HepG2 (cell line): ENCODE data around the gene ABHD6. TPM values are rescaled to one million over a fixed set of nuclear protein-coding genes. Genes with fewer than 3 reads are reported as not detected.

Source experiments
- EHMT2 ChIP-seq: fragments of 200-600 bp; sonication (generic); IDR thresholded peaks from 2 replicates; pipeline ENCODE4 v1.7.0; 2017; ENCODE audit warnings: antibody characterized with exemption, low read depth, low read length, borderline replicate concordance
- GPN1 ChIP-seq: sonication (generic); formaldehyde crosslinking; IDR thresholded peaks from 2 replicates; pipeline ENCODE4 v1.5.1; 2020; ENCODE audit warnings: missing genetic modification reagents, borderline replicate concordance
- GTF3A ChIP-seq: sonication (generic); formaldehyde crosslinking; conservative IDR thresholded peaks from 2 replicates; pipeline ENCODE4 v1.4.0; 2020; ENCODE audit warnings: mild to moderate bottlenecking, missing genetic modification reagents
- JARID2 ChIP-seq: sonication (generic); formaldehyde crosslinking; IDR thresholded peaks from 2 replicates; pipeline ENCODE4 v1.8.1; 2023; ENCODE audit warnings: missing genetic modification reagents, inconsistent platforms; ENCODE audit not compliant: insufficient replicate concordance
- KDM1A ChIP-seq: IDR thresholded peaks from 2 replicates; pipeline ENCODE4 v1.6.1; 2016; ENCODE audit warnings: missing compliant biosample characterization
- MBD4 ChIP-seq: IDR thresholded peaks from 2 replicates; pipeline ENCODE4 v1.6.1; 2012; ENCODE audit warnings: low read length, inconsistent platforms, borderline replicate concordance
- NCOR1 ChIP-seq: fragments of 200-600 bp; sonication (generic); IDR thresholded peaks from 2 replicates; pipeline ENCODE4 v1.7.0; 2017; ENCODE audit warnings: antibody characterized with exemption, low read length, borderline replicate concordance
- RFXAP ChIP-seq: sonication (generic); formaldehyde crosslinking; IDR thresholded peaks from 2 replicates; pipeline ENCODE4 v1.4.0; 2020; ENCODE audit warnings: missing genetic modification reagents, borderline replicate concordance
- SMC3 ChIP-seq: IDR thresholded peaks from 2 replicates; pipeline ENCODE4 v1.6.1; 2011; ENCODE audit warnings: low read length, improper control_type of control experiment
- ZBTB1 ChIP-seq: sonication (generic); formaldehyde crosslinking; IDR thresholded peaks from 2 replicates; pipeline ENCODE4 v1.4.0; 2020; ENCODE audit warnings: missing genetic modification reagents, borderline replicate concordance
- ZNF124 ChIP-seq: sonication (generic); formaldehyde crosslinking; IDR thresholded peaks from 2 replicates; pipeline ENCODE4 v1.4.0; 2020; ENCODE audit warnings: missing genetic modification reagents
- ZNF138 ChIP-seq: sonication (generic); formaldehyde crosslinking; IDR thresholded peaks from 2 replicates; pipeline ENCODE4 v1.5.0; 2020; ENCODE audit warnings: mild to moderate bottlenecking, low read depth, missing genetic modification reagents
- ZNF232 ChIP-seq: sonication (generic); formaldehyde crosslinking; IDR thresholded peaks from 2 replicates; pipeline ENCODE4 v1.4.0; 2020; ENCODE audit warnings: missing genetic modification reagents, borderline replicate concordance
- ZNF282 ChIP-seq: fragments of 450-650 bp; IDR thresholded peaks from 2 replicates; pipeline ENCODE4 v1.6.1; 2018; ENCODE audit not compliant: partially characterized antibody
- ZNF331 ChIP-seq: sonication (generic); formaldehyde crosslinking; IDR thresholded peaks from 2 replicates; pipeline ENCODE4 v1.4.0; 2020; ENCODE audit warnings: missing genetic modification reagents
- ZNF335 ChIP-seq: sonication (generic); formaldehyde crosslinking; IDR thresholded peaks from 2 replicates; pipeline ENCODE4 v1.4.0; 2020; ENCODE audit warnings: missing genetic modification reagents
- ZNF44 ChIP-seq: sonication (generic); formaldehyde crosslinking; IDR thresholded peaks from 2 replicates; pipeline ENCODE4 v1.5.1; 2020; ENCODE audit warnings: mild to moderate bottlenecking, missing genetic modification reagents
- ZNF441 ChIP-seq: sonication (generic); formaldehyde crosslinking; IDR thresholded peaks from 2 replicates; pipeline ENCODE4 v1.7.0; 2021; ENCODE audit warnings: missing genetic modification reagents, borderline replicate concordance
- ZNF724P ChIP-seq: sonication (generic); formaldehyde crosslinking; IDR thresholded peaks from 2 replicates; pipeline ENCODE4 v1.8.0; 2022; ENCODE audit warnings: missing genetic modification reagents, borderline replicate concordance
- polyA plus RNA-seq, 8 experiments: library from polyadenylated mRNA; depleted of rRNA in 3 of 8; stranded (reverse) in 7 of 8; unstranded in 1 of 8; fragments of >200 nt; fragmentation: Illumina TruSeq in 4 of 8; extraction: Trizol in 4 of 8; gene quantifications; 2 replicates each; pipeline versions ENCODE4 v1.2.1 to v1.2.3, GENCODE V29; 2011 to 2016; ENCODE audit warnings: low read depth in 4 of 8, missing spikeins in 1 of 8, mixed read lengths in 1 of 8; ENCODE audit not compliant: insufficient read depth in 1 of 8
- total RNA-seq, 5 experiments: library from RNA; depleted of rRNA; stranded (reverse); fragments of >200 nt; fragmentation: Illumina TruSeq; extraction: Trizol; gene quantifications; 2 replicates each; pipeline ENCODE4 v1.2.3, GENCODE V29; 2016; ENCODE audit warnings: low read depth in 1 of 5
- TF ChIP-seq, protein P1 (sequence below): sonication (generic); formaldehyde crosslinking; IDR thresholded peaks from 2 replicates; pipeline ENCODE4 v1.8.1; 2022; ENCODE audit warnings: low read depth, mild to moderate bottlenecking, missing genetic modification reagents
- TF ChIP-seq, protein P2 (sequence below): IDR thresholded peaks from 2 replicates; pipeline ENCODE4 v1.6.1; 2016; ENCODE audit warnings: low read depth, control low read depth
- TF ChIP-seq, protein P3 (sequence below): sonication (generic); formaldehyde crosslinking; IDR thresholded peaks from 2 replicates; pipeline ENCODE4 v1.8.1; 2023; ENCODE audit warnings: mild to moderate bottlenecking, missing genetic modification reagents
- TF ChIP-seq, protein P4 (sequence below): sonication (generic); formaldehyde crosslinking; IDR thresholded peaks from 2 replicates; pipeline ENCODE4 v1.4.0; 2020; ENCODE audit warnings: missing genetic modification reagents, borderline replicate concordance
- TF ChIP-seq, protein P5 (sequence below): sonication (generic); formaldehyde crosslinking; IDR thresholded peaks from 2 replicates; pipeline ENCODE4 v1.5.1; 2020; ENCODE audit warnings: mild to moderate bottlenecking, moderate library complexity, missing genetic modification reagents

Gene ABHD6
- total and polyA plus RNA-seq, 2 of the 13 experiments (the other 11 are each of a cell fraction or from before 2014, with no cell fraction given): 9.0 to 17.2 TPM

DNA sequence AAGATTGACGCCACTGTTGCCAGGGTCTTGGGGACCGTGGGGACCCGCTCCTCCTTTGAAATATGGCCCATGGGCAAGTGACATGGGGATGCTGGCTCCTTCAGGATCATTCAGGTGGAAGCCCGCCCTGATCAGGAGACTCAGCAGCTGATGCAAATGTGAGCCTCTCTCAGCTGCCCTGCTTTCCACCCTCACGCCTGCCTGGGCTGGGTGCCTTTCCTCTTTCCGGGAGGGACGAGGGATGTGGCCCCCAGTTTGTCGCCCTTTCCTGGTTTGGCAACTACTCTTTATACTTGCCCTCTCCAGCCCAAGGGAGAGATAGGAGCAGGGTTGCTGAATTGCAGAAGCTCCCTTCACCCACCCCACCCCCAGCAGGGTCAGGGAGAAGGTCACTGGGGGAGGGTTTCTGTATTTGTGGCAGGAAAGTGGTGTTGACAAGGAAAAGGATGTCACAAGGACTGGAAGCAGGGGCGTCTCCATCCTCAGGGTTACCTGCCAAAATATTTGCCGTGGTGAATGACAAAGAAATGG, 48.6 kb upstream of the ABHD6 start (continued):
- TF ChIP-seq, protein P1, sequence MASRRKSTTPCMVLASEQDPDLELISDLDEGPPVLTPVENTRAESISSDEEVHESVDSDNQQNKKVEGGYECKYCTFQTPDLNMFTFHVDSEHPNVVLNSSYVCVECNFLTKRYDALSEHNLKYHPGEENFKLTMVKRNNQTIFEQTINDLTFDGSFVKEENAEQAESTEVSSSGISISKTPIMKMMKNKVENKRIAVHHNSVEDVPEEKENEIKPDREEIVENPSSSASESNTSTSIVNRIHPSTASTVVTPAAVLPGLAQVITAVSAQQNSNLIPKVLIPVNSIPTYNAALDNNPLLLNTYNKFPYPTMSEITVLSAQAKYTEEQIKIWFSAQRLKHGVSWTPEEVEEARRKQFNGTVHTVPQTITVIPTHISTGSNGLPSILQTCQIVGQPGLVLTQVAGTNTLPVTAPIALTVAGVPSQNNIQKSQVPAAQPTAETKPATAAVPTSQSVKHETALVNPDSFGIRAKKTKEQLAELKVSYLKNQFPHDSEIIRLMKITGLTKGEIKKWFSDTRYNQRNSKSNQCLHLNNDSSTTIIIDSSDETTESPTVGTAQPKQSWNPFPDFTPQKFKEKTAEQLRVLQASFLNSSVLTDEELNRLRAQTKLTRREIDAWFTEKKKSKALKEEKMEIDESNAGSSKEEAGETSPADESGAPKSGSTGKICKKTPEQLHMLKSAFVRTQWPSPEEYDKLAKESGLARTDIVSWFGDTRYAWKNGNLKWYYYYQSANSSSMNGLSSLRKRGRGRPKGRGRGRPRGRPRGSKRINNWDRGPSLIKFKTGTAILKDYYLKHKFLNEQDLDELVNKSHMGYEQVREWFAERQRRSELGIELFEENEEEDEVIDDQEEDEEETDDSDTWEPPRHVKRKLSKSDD: no peak
- TF ChIP-seq ZNF724P (CRISPR knock-in tag) (no peak), MBD4 (no peak), ZNF44 (CRISPR knock-in tag) (no peak), ZNF331 (peak; percentile 63; the same call in 1 of the 2 replicates), JARID2 (CRISPR knock-in tag) (no peak), ZNF282 (no peak), ZNF441 (CRISPR knock-in tag) (peak; percentile 26; the same call in 1 of the 2 replicates), GPN1 (CRISPR knock-in tag) (no peak), NCOR1 (peak; percentile 78; the same call in 1 of the 2 replicates), ZBTB1 (CRISPR knock-in tag) (no peak), KDM1A (CRISPR knock-in tag) (no peak), SMC3 (peak; percentile 37; the same call in 1 of the 2 replicates), RFXAP (CRISPR knock-in tag) (no peak), EHMT2 (no peak), ZNF138 (CRISPR knock-in tag) (no peak), ZNF335 (no peak), ZNF124 (no peak), GTF3A (CRISPR knock-in tag) (no peak), ZNF232 (CRISPR knock-in tag) (peak; percentile 48; the same call in 1 of the 2 replicates)
- TF ChIP-seq, protein P2, sequence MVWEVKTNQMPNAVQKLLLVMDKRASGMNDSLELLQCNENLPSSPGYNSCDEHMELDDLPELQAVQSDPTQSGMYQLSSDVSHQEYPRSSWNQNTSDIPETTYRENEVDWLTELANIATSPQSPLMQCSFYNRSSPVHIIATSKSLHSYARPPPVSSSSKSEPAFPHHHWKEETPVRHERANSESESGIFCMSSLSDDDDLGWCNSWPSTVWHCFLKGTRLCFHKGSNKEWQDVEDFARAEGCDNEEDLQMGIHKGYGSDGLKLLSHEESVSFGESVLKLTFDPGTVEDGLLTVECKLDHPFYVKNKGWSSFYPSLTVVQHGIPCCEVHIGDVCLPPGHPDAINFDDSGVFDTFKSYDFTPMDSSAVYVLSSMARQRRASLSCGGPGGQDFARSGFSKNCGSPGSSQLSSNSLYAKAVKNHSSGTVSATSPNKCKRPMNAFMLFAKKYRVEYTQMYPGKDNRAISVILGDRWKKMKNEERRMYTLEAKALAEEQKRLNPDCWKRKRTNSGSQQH: no peak
- TF ChIP-seq, protein P3, sequence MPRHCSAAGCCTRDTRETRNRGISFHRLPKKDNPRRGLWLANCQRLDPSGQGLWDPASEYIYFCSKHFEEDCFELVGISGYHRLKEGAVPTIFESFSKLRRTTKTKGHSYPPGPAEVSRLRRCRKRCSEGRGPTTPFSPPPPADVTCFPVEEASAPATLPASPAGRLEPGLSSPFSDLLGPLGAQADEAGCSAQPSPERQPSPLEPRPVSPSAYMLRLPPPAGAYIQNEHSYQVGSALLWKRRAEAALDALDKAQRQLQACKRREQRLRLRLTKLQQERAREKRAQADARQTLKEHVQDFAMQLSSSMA (CRISPR knock-in tag): no peak
- TF ChIP-seq, protein P4, sequence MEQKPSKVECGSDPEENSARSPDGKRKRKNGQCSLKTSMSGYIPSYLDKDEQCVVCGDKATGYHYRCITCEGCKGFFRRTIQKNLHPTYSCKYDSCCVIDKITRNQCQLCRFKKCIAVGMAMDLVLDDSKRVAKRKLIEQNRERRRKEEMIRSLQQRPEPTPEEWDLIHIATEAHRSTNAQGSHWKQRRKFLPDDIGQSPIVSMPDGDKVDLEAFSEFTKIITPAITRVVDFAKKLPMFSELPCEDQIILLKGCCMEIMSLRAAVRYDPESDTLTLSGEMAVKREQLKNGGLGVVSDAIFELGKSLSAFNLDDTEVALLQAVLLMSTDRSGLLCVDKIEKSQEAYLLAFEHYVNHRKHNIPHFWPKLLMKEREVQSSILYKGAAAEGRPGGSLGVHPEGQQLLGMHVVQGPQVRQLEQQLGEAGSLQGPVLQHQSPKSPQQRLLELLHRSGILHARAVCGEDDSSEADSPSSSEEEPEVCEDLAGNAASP (CRISPR knock-in tag): peak; percentile 83; the same call in 1 of the 2 replicates
- TF ChIP-seq, protein P5, sequence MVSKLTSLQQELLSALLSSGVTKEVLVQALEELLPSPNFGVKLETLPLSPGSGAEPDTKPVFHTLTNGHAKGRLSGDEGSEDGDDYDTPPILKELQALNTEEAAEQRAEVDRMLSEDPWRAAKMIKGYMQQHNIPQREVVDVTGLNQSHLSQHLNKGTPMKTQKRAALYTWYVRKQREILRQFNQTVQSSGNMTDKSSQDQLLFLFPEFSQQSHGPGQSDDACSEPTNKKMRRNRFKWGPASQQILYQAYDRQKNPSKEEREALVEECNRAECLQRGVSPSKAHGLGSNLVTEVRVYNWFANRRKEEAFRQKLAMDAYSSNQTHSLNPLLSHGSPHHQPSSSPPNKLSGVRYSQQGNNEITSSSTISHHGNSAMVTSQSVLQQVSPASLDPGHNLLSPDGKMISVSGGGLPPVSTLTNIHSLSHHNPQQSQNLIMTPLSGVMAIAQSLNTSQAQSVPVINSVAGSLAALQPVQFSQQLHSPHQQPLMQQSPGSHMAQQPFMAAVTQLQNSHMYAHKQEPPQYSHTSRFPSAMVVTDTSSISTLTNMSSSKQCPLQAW (CRISPR knock-in tag): peak; percentile 88
